Keratinocyte (primary cell): ENCODE results near the gene ESD. TPM values are rescaled to one million over a fixed set of nuclear protein-coding genes. Genes with fewer than 3 reads are reported as not detected.

Source experiments
- DNase-seq: peaks from one replicate; pipeline ENCODE4 v3.0.0-alpha.2; 2011; ENCODE audit warnings: low read depth, missing footprints, low spot score
- FAIRE-seq: peaks from 2 replicates; lab custom pipeline; 2011; peaks lifted over from hg19 to GRCh38; lab: Jason Lieb, UNC
- H2AFZ ChIP-seq: 2 replicates; pipeline ENCODE4 v1.6.0; 2012; ENCODE audit warnings: low read length, control low read depth, inconsistent platforms; ENCODE audit not compliant: control insufficient read depth
- H3K27ac ChIP-seq: 2 replicates; pipeline ENCODE4 v1.5.1; 2011; ENCODE audit warnings: low read length; ENCODE audit not compliant: control insufficient read depth, insufficient read depth
- H3K27me3 ChIP-seq: 3 replicates; pipeline ENCODE4 v1.6.0; 2011; ENCODE audit warnings: low read length; ENCODE audit not compliant: control insufficient read depth, insufficient read depth; ENCODE audit errors: extremely low read depth
- H3K36me3 ChIP-seq, 2 experiments: 2 replicates in 1 of 2; 3 replicates in 1 of 2; pipeline ENCODE4 v1.5.1; 2011; ENCODE audit warnings: low read length in 2 of 2, mild to moderate bottlenecking in 1 of 2; ENCODE audit not compliant: control insufficient read depth in 2 of 2, insufficient read depth in 2 of 2; ENCODE audit errors: extremely low read depth in 1 of 2
- H3K4me1 ChIP-seq: 3 replicates; pipeline ENCODE4 v1.5.1; 2011; ENCODE audit warnings: low read length; ENCODE audit not compliant: control insufficient read depth, insufficient read depth; ENCODE audit errors: extremely low read depth
- H3K4me2 ChIP-seq: 3 replicates; pipeline ENCODE4 v1.6.0; 2011; ENCODE audit warnings: low read depth, low read length; ENCODE audit not compliant: control insufficient read depth, insufficient read depth; ENCODE audit errors: extremely low read depth
- H3K4me3 ChIP-seq, 3 experiments: fragments of 200-600 bp in 1 of 3; sonication (generic) in 1 of 3; 2 replicates in 2 of 3; 3 replicates in 1 of 3; pipeline ENCODE4 v1.5.1; 2011 to 2016; ENCODE audit warnings: low read length in 3 of 3, mild to moderate bottlenecking in 3 of 3, control low read depth in 2 of 3, inconsistent platforms in 1 of 3, low read depth in 1 of 3, mixed read lengths in 1 of 3, mixed run types in 1 of 3, moderate library complexity in 1 of 3; ENCODE audit not compliant: control insufficient read depth in 2 of 3, insufficient read depth in 2 of 3; ENCODE audit errors: extremely low read depth in 1 of 3
- H3K79me2 ChIP-seq: 2 replicates; pipeline ENCODE4 v1.6.0; 2012; ENCODE audit warnings: low read length; ENCODE audit not compliant: control insufficient read depth, insufficient read depth
- H3K9ac ChIP-seq: 3 replicates; pipeline ENCODE4 v1.6.0; 2011; ENCODE audit warnings: low read length; ENCODE audit not compliant: control insufficient read depth, insufficient read depth; ENCODE audit errors: extremely low read depth
- H3K9me1 ChIP-seq: 3 replicates; pipeline ENCODE4 v1.6.0; 2011; ENCODE audit warnings: low read length; ENCODE audit not compliant: control insufficient read depth, insufficient read depth; ENCODE audit errors: extremely low read depth
- H3K9me3 ChIP-seq: 2 replicates; pipeline ENCODE4 v1.5.1; 2012; ENCODE audit warnings: low read depth, low read length; ENCODE audit not compliant: control insufficient read depth
- H4K20me1 ChIP-seq: 3 replicates; pipeline ENCODE4 v1.6.0; 2011; ENCODE audit warnings: low read length; ENCODE audit not compliant: control insufficient read depth, insufficient read depth; ENCODE audit errors: extremely low read depth
- EZH2 ChIP-seq: IDR thresholded peaks from one replicate; pipeline ENCODE4 v1.6.1; 2012; ENCODE audit warnings: inconsistent platforms, mild to moderate bottlenecking, low read length, moderate library complexity
- dilution Hi-C: fragments of 300-500 bp; cut with MboI; formaldehyde crosslinking; loops from one replicate; pipeline ENCODE4 v1.7.0; 2020; ENCODE audit warnings: low sequenced_read_pairs; ENCODE audit not compliant: extremely low pct_ligation_motif_present
- polyA plus RNA-seq, 5 experiments: library from polyadenylated mRNA; depleted of rRNA in 3 of 5; stranded (reverse) in 3 of 5; stranded (forward) in 1 of 5; unstranded in 1 of 5; fragments of >200 nt; gene quantifications; 1 replicate in 1 of 5; 2 replicates in 3 of 5; 3 replicates in 1 of 5; pipeline versions ENCODE4 v1.2.1 to v1.2.3, GENCODE V29; 2011 to 2012; ENCODE audit warnings: missing spikeins in 2 of 5, low read depth in 1 of 5, low replicate concordance in 1 of 5
- TF ChIP-seq, protein P1 (sequence below), 3 experiments: IDR thresholded peaks in 1 of 3; conservative IDR thresholded peaks in 1 of 3; optimal IDR thresholded peaks in 1 of 3; 2 replicates in 2 of 3; 3 replicates in 1 of 3; pipeline versions ENCODE3 to v1.5.1; 2011; ENCODE audit warnings: low read length in 3 of 3, mild to moderate bottlenecking in 3 of 3, moderate library complexity in 2 of 3, control low read depth in 1 of 3, inconsistent platforms in 1 of 3; ENCODE audit not compliant: insufficient read depth in 2 of 3; ENCODE audit errors: extremely low read depth in 1 of 3

The ESD gene
- polyA plus RNA-seq, 1 donor (not counting 4 experiments of a cell fraction or from before 2014, with no cell fraction given) = 181 TPM

DNA sequence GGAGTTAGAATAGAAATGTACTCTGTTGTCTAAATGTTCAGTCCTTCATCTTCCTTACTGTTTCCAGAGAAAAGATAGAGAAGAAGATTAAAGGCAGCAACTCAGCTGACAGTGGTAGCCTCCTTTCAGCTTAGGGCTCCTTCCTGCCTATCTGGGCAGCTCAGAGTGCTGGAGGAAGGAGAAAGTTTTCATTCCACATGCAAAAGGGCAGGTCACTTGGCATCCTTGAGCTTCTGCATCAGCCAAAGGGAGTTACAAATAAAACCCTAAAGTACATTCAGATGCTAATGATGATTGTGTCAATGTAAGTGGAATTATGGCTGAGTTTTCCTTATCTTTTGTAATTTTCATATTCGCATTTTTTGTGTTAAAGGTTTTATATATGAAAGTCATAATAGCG lies 58.9 kb downstream of the ESD start:
- Histone ChIP-seq H3K9me1 (no peaks in the 10 kb centered on the region), H3K4me2 (no peak overlapping the region), H3K79me2 (no peaks in the 10 kb centered on the region), H2AFZ (no peak overlapping the region), H3K36me3 (peaks cover 6% of the 10 kb centered on the region in 2 experiments), H3K4me1 (peaks cover 5% of the 10 kb centered on the region), H3K4me3 (no peak overlapping the region), H4K20me1 (no peaks in the 10 kb centered on the region), H3K9me3 (no peaks in the 10 kb centered on the region), H3K9ac (no peak overlapping the region), H3K27ac (no peak overlapping the region), H3K27me3 (no peaks in the 10 kb centered on the region)
- TF ChIP-seq, protein P1, sequence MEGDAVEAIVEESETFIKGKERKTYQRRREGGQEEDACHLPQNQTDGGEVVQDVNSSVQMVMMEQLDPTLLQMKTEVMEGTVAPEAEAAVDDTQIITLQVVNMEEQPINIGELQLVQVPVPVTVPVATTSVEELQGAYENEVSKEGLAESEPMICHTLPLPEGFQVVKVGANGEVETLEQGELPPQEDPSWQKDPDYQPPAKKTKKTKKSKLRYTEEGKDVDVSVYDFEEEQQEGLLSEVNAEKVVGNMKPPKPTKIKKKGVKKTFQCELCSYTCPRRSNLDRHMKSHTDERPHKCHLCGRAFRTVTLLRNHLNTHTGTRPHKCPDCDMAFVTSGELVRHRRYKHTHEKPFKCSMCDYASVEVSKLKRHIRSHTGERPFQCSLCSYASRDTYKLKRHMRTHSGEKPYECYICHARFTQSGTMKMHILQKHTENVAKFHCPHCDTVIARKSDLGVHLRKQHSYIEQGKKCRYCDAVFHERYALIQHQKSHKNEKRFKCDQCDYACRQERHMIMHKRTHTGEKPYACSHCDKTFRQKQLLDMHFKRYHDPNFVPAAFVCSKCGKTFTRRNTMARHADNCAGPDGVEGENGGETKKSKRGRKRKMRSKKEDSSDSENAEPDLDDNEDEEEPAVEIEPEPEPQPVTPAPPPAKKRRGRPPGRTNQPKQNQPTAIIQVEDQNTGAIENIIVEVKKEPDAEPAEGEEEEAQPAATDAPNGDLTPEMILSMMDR (optimal IDR thresholded peaks at IDR 0.05 in 1 of 3, IDR thresholded peaks at IDR 0.05 in 1 of 3, conservative IDR thresholded peaks at IDR 0.05 in 1 of 3; ENCODE audit: extremely low read depth in 1 of 3, insufficient read depth in 2 of 3, low read length in 3 of 3) = no peak
- no peak for TF ChIP-seq EZH2
- dilution Hi-C loops = no loop called here
- DNase-seq = no peak
- no peak for FAIRE-seq

DNA sequence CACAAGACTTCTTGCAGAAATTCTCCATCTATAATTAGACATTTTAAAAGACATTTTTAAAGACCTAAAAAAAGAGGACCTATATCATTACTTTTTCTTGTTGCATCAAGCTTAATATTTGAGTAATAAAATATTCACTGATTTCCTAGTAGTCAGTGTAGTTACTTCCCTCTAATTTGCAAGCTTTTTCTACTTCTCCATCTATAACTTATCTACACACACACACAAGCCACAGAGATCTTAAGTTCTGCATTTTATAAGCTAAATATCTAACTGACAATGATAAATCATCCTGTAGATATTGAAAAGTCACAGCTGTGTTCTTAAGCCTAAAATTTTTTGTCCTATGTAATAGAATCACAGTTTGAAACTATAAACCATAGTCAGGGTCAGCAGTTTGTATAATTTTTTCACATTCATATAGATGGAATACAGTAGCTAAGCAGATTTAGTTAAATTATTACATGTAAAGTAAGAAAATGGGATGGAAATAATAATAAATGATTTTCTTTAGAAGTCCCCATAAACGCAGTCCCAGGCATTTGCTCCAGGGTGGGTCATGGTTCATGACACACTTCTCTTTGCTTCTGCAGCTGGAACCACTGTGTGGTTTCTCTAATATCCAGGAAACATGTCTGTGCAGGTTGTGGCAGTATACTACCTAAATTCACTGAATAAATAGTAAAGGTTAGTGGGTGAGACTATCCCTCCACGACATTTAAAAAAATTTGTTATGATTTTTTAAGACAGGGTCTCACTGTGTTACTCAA lies 60.2 kb downstream of the ESD start:
- peaks cover 10 to 14% of the 10 kb centered on the region in 2 experiments for H3K36me3 ChIP-seq
- H3K27me3 ChIP-seq = no peaks in the 10 kb centered on the region
- H3K4me1 ChIP-seq = peaks cover 5% of the 10 kb centered on the region
- H2AFZ ChIP-seq = no peak overlapping the region
- no peak for FAIRE-seq
- no peaks in the 10 kb centered on the region for H3K9me3 ChIP-seq
- H3K79me2 ChIP-seq = no peaks in the 10 kb centered on the region
- no peak for TF ChIP-seq EZH2
- TF ChIP-seq, protein P1 (optimal IDR thresholded peaks at IDR 0.05 in 1 of 3, IDR thresholded peaks at IDR 0.05 in 1 of 3, conservative IDR thresholded peaks at IDR 0.05 in 1 of 3; ENCODE audit: extremely low read depth in 1 of 3, insufficient read depth in 2 of 3, low read length in 3 of 3) = no peak
- dilution Hi-C loops = no loop called here
- no peak overlapping the region for H3K27ac ChIP-seq
- no peaks in the 10 kb centered on the region for H3K9me1 ChIP-seq
- H3K4me2 ChIP-seq = no peak overlapping the region
- H3K9ac ChIP-seq = no peak overlapping the region
- no peak for DNase-seq
- H4K20me1 ChIP-seq = no peaks in the 10 kb centered on the region
- H3K4me3 ChIP-seq = no peak overlapping the region
